Fibroblast of skin of back (primary cell): ENCODE measurements around the gene TOR1B. TPM values are rescaled to one million over a fixed set of nuclear protein-coding genes. Genes with fewer than 3 reads are reported as not detected.
"Not testable (repeated sequence)": the region's sequence is repeated elsewhere in the genome, so short reads cannot be mapped to it uniquely, and the experiment has no call there.

Experiments used
- DNase-seq: peaks from one replicate; pipeline ENCODE4 v3.0.0-alpha.2; 2013
- polyA plus RNA-seq, 2 experiments: library from polyadenylated mRNA; unstranded; fragments of 120-200 nt; gene quantifications; one replicate each; pipeline ENCODE4 v1.2.1, GENCODE V29; 2013; ENCODE audit not compliant: insufficient read length in 2 of 2

The TOR1B gene
- polyA plus RNA-seq (2013, experiment 1 of 2; ENCODE audit: insufficient read length): 33.2 TPM
- 25.4 TPM for polyA plus RNA-seq (2013, experiment 2 of 2; ENCODE audit: insufficient read length)

- peak; percentile 92 for DNase-seq
Observed at GRCh38 chr9:129802833-129803675, at the start of gene TOR1B. Gene TOR1B (plus strand): TSS chr9:129803184. CDS start chr9:129803213, 29 bp downstream.

GRCh38 chr9:129755151-129755550 lies 47.8 kb upstream of the TOR1B start:
- no peak for DNase-seq

GRCh38 chr9:129756191-129756590 lies 46.8 kb upstream of the TOR1B start:
- DNase-seq: no peak

GRCh38 chr9:129757045-129757444 lies 45.9 kb upstream of the TOR1B start:
- DNase-seq: no peak

- DNase-seq: no peak
Observed at GRCh38 chr9:129759319-129759718, 43.7 kb upstream of the TOR1B start.

GRCh38 chr9:129759804-129760502 lies 43.0 kb upstream of the TOR1B start:
- no peak for DNase-seq

GRCh38 chr9:129760784-129761183 lies 42.2 kb upstream of the TOR1B start:
- DNase-seq: not testable (repeated sequence)

GRCh38 chr9:129761293-129761900 lies 41.6 kb upstream of the TOR1B start:
- no peak for DNase-seq

GRCh38 chr9:129761901-129762369 lies 41.0 kb upstream of the TOR1B start:
- DNase-seq: peak; percentile 74

GRCh38 chr9:129762370-129762984 lies 40.5 kb upstream of the TOR1B start:
- peak; percentile 90 for DNase-seq

- no peak for DNase-seq
Observed at GRCh38 chr9:129762985-129763926, 39.7 kb upstream of the TOR1B start.

- no peak for DNase-seq
Observed at GRCh38 chr9:129765764-129766317, 37.1 kb upstream of the TOR1B start.

- no peak for DNase-seq
Observed at GRCh38 chr9:129768486-129768885, 34.5 kb upstream of the TOR1B start.

GRCh38 chr9:129769669-129770068 lies 33.3 kb upstream of the TOR1B start:
- DNase-seq: no peak

- DNase-seq: no peak
Observed at GRCh38 chr9:129770741-129771140, 32.2 kb upstream of the TOR1B start.

GRCh38 chr9:129773262-129774048 lies 29.5 kb upstream of the TOR1B start:
- DNase-seq: no peak

- DNase-seq: no peak
Observed at GRCh38 chr9:129774791-129775447, 28.1 kb upstream of the TOR1B start.

GRCh38 chr9:129775448-129775798 lies 27.6 kb upstream of the TOR1B start:
- DNase-seq: no peak

- not testable (repeated sequence) for DNase-seq
Observed at GRCh38 chr9:129776096-129776495, 26.9 kb upstream of the TOR1B start.

- DNase-seq: peak; percentile 60
Observed at GRCh38 chr9:129776566-129776937, 26.4 kb upstream of the TOR1B start.
